GM12865 (cell line): ENCODE data around the gene RDH8.

Experiments used
- DNase-seq: peaks from one replicate; pipeline ENCODE4 v3.0.0; 2010; ENCODE audit warnings: low read depth
- H3K4me3 ChIP-seq: 2 replicates; pipeline ENCODE4 v1.5.1; 2011; ENCODE audit warnings: mild to moderate bottlenecking, low read depth, low read length, control low read depth
- TF ChIP-seq, protein P1 (sequence below): IDR thresholded peaks from 2 replicates; pipeline ENCODE4 v1.5.1; 2011; ENCODE audit warnings: low read length, control low read depth, low read depth, inconsistent platforms; ENCODE audit not compliant: insufficient read depth; ENCODE audit errors: missing control alignments

RDH8 gene

DNA sequence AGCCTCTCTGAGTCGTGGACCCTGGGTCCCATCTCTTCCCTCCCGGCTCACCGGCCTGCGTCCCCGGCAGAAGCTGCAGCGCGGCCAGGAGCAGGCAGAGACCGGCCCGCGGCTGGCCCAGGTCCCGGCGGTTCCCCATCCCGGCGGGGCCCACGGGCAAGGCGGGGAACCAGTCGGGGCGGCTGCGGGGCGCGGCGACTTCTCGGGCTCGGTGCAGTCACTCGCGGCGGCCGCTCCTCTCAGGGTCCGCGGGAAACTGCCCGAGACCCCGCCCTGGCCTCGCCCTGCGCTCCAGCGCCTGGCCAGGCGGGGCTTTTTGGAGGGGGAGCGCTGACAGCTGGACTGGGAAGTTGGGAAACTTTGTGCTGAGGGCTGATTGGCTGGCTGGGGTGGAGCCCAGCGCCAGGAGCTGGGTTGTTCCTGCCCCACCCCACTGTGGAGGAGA is 3.0 kb upstream of the RDH8 start, which contains the start of gene COL5A3:
Gene COL5A3 (minus strand): TSS at position 258 of the 445 bp plus-strand sequence. CDS start 119 bp downstream, at position 139.
- DNase-seq = no peak
- H3K4me3 ChIP-seq = no peak within 1 kb of the TSS
- TF ChIP-seq, protein P1, sequence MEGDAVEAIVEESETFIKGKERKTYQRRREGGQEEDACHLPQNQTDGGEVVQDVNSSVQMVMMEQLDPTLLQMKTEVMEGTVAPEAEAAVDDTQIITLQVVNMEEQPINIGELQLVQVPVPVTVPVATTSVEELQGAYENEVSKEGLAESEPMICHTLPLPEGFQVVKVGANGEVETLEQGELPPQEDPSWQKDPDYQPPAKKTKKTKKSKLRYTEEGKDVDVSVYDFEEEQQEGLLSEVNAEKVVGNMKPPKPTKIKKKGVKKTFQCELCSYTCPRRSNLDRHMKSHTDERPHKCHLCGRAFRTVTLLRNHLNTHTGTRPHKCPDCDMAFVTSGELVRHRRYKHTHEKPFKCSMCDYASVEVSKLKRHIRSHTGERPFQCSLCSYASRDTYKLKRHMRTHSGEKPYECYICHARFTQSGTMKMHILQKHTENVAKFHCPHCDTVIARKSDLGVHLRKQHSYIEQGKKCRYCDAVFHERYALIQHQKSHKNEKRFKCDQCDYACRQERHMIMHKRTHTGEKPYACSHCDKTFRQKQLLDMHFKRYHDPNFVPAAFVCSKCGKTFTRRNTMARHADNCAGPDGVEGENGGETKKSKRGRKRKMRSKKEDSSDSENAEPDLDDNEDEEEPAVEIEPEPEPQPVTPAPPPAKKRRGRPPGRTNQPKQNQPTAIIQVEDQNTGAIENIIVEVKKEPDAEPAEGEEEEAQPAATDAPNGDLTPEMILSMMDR = no peak

DNA sequence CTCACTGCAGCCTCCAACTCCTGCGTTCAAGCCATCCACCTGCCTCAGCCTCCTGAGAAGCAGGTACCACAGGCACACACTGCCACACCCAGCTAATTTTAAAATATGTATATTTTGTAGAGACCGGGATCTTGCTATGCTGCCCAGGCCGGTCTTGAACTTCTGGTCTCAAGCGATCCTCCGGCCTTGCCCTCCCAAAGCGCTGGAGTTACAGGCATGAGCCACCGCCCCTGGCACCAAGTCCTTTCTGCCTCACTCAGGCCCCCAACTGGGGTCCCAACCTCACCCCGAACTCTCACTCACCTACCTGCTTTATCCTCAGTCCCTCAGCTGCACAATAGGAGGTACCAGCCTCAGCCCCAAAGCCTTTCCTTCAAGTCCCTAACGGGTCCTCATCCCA is 2.3 kb upstream of the RDH8 start:
- TF ChIP-seq, protein P1 = no peak
- H3K4me3 ChIP-seq = no peak overlapping the region
- no peak for DNase-seq

DNA sequence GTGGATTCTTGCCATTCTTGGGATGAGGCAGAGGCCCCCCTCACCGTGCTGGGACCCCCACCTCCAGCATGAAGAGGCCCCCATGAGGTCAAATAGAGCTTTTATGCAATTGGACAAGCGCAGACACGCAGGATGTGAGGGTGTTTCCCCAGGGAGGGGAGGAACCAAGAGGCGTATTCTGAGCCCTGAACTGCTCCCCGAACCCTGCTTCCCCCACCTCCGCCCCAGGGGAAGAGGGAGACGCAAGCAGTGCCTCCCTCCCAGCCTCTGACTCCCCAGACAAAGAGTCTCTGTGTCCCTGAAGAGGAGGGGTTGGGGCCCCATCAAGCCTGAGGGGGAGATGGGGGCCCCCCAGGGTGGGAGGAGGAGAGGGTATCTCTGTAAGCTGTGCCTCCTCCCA is 1.3 kb upstream of the RDH8 start:
- no peak for DNase-seq
- TF ChIP-seq, protein P1 = no peak
- H3K4me3 ChIP-seq = no peak overlapping the region

DNA sequence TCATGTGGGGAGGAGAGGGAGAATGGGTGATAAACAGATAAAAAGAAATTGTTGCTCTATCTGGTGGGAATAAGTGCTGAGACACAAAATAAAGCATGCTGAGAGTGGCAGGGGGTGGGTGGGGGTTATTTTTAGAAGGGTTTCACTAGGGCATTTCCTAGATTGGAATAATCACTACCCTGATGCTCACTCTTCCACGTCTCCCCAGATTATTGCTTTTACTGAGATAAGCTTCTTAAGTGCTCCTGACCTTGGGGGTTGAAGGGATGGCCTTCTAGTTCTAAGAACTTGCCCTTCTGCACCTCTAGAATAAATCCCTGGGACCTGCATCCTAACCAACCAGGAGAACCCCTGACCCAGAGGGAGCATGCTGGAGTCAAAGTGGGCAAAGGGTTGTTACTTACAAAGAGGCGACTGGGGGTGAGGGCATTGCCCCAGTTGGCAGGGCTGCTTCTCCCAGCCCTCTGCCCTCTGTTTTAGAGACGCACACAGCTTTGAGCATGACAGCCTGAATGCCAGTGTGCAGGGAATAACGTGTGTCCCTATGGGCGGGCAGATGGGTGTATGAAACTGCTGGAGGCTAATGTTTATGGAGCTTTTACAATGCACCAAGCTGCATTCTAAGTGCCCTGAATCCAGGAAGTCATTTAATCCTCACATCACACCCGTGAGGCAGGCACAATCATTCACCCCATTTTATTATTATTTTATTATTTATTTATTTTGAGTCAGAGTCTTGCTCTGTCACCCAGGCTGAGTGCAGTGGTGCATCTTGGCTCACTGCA is 743 bp downstream of the RDH8 start:
- no peak overlapping the region for H3K4me3 ChIP-seq
- no peak for DNase-seq
- TF ChIP-seq, protein P1 = no peak

DNA sequence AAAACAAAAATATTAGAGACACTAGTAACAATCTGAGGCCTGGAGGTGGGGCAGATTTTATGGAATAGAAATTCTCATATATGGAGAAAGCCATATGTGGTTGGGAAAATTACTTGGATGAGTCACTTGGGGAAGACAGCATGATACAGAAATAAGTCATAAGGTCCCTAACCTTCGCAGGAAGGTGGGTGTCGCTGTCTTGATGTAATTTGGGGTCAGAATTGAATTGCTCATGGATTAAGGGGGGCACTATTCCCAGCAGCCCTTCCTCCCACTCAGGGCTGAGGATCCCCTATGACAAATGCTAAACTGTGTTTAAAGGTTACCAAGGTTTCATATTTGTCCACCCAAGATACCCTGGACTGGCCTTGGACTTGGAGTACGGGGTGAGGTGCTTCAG is 5.0 kb downstream of the RDH8 start:
- TF ChIP-seq, protein P1 = no peak
- DNase-seq = no peak

DNA sequence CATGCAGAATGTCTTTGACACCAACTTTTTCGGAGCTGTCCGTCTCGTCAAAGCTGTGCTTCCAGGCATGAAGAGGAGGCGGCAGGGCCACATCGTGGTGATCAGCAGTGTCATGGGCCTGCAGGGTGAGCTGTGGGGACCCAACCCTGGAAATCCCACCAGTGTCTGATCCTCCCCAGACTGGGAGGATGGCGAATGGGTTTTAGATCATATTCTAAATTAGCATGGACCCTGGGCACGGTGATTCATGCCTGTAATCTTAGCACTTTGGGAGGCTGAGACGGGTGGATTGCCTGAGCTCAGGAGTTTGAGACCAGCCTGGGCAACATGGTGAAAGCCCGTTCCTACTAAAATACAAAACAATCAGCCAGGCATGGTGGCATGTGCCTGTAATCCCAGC is 5.5 kb downstream of the RDH8 start:
- no peak overlapping the region for H3K4me3 ChIP-seq
- DNase-seq = no peak
- TF ChIP-seq, protein P1 = no peak

More for the DNA sequence above, 5.0 kb downstream of the RDH8 start:
- no peak overlapping the region for H3K4me3 ChIP-seq
